Ovary (tissue), 3 donors: ENCODE measurements around the gene SLC12A3.

Experiments
- CTCF ChIP-seq, 3 donors: fragments of 450-650 bp in 2 of 3; fragments of 200-600 bp in 1 of 3; IDR thresholded peaks; one replicate each; pipeline versions ENCODE4 v1.5.1 to v1.8.0; 2016 to 2022; ENCODE audit warnings: antibody characterized with exemption in 3 of 3, mild to moderate bottlenecking in 1 of 3
- POLR2A ChIP-seq: fragments of 450-650 bp; IDR thresholded peaks from one replicate; pipeline ENCODE4 v1.6.1; 2017; ENCODE audit warnings: antibody characterized with exemption, mild to moderate bottlenecking, moderate library complexity
- donor health status: DM: no; HTN: no; CAD: no.

GRCh38 chr16:56869513-56870275 is 4.7 kb downstream of the SLC12A3 start:
- TF ChIP-seq CTCF (IDR thresholded peaks at IDR 0.05) (no peak), POLR2A (no peak)
